OCI-LY3 (cell line): ENCODE measurements around the gene ASPHD1.

Experiments used
- EZH2phosphoT487 ChIP-seq: fragments of 200-600 bp; shearing (Covaris generic); IDR thresholded peaks from 2 replicates; pipeline ENCODE4 v1.6.1; 2018; ENCODE audit warnings: antibody characterized with exemption, mixed run types, low read depth
- TF ChIP-seq, protein P1 (sequence below): fragments of 200-600, 300-600 bp; sonication (generic); IDR thresholded peaks from 2 replicates; pipeline ENCODE4 v1.5.1; 2014; ENCODE audit warnings: antibody characterized with exemption, low read length, low read depth

DNA sequence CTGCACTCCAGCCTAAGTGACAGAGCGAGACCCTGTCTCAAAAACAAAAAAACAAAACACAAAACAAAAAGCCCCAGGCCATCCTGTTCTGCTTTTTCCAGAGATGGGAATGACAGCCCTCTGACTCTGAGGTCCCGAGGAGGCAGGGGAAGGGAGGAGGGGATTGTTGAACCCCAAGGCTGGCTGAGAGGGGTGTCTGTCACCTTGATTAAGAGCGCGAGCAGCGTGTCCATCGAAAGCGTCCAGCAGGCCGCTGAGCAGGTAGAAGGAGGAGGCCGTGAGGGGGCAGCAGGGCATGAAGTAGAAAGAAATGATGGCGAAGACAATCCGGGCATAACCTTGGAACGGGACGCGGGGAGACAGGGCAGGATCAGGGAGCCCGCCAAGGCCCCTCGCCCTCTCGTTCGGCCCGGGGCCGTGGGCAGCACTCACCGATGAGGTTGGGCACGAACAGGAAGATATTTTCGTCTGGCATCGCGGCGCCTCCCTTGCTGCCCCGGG, 37.9 kb upstream of the ASPHD1 start:
- TF ChIP-seq, protein P1, sequence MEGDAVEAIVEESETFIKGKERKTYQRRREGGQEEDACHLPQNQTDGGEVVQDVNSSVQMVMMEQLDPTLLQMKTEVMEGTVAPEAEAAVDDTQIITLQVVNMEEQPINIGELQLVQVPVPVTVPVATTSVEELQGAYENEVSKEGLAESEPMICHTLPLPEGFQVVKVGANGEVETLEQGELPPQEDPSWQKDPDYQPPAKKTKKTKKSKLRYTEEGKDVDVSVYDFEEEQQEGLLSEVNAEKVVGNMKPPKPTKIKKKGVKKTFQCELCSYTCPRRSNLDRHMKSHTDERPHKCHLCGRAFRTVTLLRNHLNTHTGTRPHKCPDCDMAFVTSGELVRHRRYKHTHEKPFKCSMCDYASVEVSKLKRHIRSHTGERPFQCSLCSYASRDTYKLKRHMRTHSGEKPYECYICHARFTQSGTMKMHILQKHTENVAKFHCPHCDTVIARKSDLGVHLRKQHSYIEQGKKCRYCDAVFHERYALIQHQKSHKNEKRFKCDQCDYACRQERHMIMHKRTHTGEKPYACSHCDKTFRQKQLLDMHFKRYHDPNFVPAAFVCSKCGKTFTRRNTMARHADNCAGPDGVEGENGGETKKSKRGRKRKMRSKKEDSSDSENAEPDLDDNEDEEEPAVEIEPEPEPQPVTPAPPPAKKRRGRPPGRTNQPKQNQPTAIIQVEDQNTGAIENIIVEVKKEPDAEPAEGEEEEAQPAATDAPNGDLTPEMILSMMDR: no peak; the same call in 1 of the 2 replicates
- TF ChIP-seq EZH2phosphoT487: no peak
